Measurements from ENCODE around the gene OLAH.

DNA sequence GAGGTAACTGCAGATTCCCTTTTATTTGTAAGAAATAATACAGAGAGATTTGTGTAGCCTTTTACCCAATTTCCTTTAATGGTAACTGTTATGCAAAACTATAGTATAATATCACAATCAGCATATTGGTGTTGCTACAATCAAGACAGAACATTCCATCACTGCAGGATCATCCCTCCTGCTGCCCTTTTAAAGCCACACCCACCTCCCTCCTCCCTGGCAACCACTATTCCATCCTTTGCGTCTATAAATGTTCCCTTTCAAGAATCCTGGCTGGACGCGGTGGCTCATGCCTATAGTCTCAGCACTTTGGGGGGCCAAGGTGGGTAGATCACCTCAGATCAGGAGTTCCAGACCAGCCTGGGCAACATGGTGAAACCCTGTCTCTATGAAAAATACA is 31.7 kb downstream of the OLAH start:
- TF ChIP-seq, protein P1, sequence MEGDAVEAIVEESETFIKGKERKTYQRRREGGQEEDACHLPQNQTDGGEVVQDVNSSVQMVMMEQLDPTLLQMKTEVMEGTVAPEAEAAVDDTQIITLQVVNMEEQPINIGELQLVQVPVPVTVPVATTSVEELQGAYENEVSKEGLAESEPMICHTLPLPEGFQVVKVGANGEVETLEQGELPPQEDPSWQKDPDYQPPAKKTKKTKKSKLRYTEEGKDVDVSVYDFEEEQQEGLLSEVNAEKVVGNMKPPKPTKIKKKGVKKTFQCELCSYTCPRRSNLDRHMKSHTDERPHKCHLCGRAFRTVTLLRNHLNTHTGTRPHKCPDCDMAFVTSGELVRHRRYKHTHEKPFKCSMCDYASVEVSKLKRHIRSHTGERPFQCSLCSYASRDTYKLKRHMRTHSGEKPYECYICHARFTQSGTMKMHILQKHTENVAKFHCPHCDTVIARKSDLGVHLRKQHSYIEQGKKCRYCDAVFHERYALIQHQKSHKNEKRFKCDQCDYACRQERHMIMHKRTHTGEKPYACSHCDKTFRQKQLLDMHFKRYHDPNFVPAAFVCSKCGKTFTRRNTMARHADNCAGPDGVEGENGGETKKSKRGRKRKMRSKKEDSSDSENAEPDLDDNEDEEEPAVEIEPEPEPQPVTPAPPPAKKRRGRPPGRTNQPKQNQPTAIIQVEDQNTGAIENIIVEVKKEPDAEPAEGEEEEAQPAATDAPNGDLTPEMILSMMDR (IDR thresholded peaks at IDR 0.05): no peak
- TF ChIP-seq, protein P2, sequence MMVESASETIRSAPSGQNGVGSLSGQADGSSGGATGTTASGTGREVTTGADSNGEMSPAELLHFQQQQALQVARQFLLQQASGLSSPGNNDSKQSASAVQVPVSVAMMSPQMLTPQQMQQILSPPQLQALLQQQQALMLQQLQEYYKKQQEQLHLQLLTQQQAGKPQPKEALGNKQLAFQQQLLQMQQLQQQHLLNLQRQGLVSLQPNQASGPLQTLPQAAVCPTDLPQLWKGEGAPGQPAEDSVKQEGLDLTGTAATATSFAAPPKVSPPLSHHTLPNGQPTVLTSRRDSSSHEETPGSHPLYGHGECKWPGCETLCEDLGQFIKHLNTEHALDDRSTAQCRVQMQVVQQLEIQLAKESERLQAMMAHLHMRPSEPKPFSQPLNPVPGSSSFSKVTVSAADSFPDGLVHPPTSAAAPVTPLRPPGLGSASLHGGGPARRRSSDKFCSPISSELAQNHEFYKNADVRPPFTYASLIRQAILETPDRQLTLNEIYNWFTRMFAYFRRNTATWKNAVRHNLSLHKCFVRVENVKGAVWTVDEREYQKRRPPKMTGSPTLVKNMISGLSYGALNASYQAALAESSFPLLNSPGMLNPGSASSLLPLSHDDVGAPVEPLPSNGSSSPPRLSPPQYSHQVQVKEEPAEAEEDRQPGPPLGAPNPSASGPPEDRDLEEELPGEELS (CRISPR knock-in tag; IDR thresholded peaks at IDR 0.05): no peak
